Measurements from ENCODE around the gene SPON1.
"Not testable (repeated sequence)": the region's sequence is repeated elsewhere in the genome, so short reads cannot be mapped to it uniquely, and the experiment has no call there.

Gene SPON1

DNA sequence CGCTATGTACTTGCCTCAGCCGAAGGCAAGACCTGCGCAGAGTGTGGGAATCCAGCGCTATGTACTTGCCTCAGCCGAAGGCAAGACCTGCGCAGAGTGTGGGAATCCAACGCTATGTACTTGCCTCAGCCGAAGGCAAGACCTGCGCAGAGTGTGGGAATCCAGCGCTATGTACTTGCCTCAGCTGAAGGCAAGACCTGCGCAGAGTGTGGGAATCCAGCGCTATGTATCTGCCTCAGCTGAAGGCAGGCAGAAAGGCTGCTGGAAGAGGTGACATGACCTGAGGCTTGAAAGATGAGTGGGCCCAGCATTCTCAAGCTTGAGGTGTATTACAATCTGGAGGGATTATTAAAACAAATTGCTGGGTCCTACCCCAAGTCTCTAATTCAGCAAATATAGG, 290.0 kb downstream of the SPON1 start:
- not testable (repeated sequence) for H2AK5ac ChIP-seq (ENCODE audit: low read depth, low read length); H2AFZ ChIP-seq (ENCODE audit: low read length); H3K27ac ChIP-seq (replicated peaks; ENCODE audit: low read length)

DNA sequence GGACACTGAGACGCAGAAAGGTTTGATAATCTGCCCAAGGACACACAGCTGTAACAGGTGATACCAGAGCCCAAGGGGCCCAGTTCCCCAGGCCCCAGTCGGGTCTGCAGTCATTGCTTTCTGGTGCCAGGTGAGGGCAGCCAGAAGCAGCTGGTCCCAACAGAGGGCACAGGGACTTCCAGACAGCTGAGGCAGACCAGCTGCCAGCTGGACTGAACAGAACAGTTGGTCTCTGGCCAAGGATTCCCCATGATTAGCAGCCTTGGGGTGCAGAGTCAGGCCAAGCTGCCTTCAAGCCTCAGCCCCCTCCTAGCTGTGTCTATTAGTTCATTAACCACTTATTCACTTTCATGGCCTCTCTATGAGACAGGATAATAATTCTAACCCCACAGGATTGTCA, 290.9 kb downstream of the SPON1 start:
- H3K27ac ChIP-seq (replicated peaks; ENCODE audit: low read length) = no peak overlapping the region
- H4K91ac ChIP-seq (ENCODE audit: low read depth, low read length, poor library complexity) = no peak overlapping the region
- H3K4ac ChIP-seq (ENCODE audit: low read length) = no peak overlapping the region
- no peak overlapping the region for H3K14ac ChIP-seq (ENCODE audit: low read length)
- H2AFZ ChIP-seq (ENCODE audit: low read length) = no peak overlapping the region
- no peak overlapping the region for H3K18ac ChIP-seq (ENCODE audit: low read length)
- H3K4me1 ChIP-seq (ENCODE audit: control insufficient read depth in 2 of 2, insufficient read depth in 1 of 2, low read depth in 1 of 2, low read length in 2 of 2) = peaks cover 2 to 8% of the 10 kb centered on the region in 2 donors
- no peak overlapping the region for H3K9ac ChIP-seq (ENCODE audit: low read depth, low read length, poor library complexity)
- no peak overlapping the region for H3K23ac ChIP-seq (ENCODE audit: low read depth, low read length, poor library complexity)
- no peak overlapping the region for H2BK15ac ChIP-seq (ENCODE audit: low read length)
- H2AK5ac ChIP-seq (ENCODE audit: low read depth, low read length) = no peak overlapping the region
- no peaks in the 10 kb centered on the region for H3K79me1 ChIP-seq (ENCODE audit: low read depth, low read length)
- H3K4me2 ChIP-seq (ENCODE audit: insufficient read depth, low read length, poor library complexity, severe bottlenecking) = no peak overlapping the region
- H2BK120ac ChIP-seq (ENCODE audit: low read depth, low read length) = no peak overlapping the region
- no peak overlapping the region for H2BK5ac ChIP-seq (ENCODE audit: low read length)
- no CpG with 5 or more reads among the region's 2 CpGs for WGBS, 2 donors (ENCODE audit: extremely low coverage in 2 of 2, insufficient read length in 2 of 2, insufficient replicate concordance in 1 of 2)
- no peaks in the 10 kb centered on the region for H3K36me3 ChIP-seq (replicated peaks in 1 of 2; ENCODE audit: control insufficient read depth in 2 of 2, insufficient read depth in 2 of 2, low read length in 2 of 2)
- no peak overlapping the region for H4K8ac ChIP-seq (ENCODE audit: low read depth, low read length)
- H3K27me3 ChIP-seq (ENCODE audit: control insufficient read depth in 3 of 3, insufficient read depth in 3 of 3, low read depth in 1 of 3, low read length in 3 of 3) = peaks cover 0 to 26% (median 0%) of the 10 kb centered on the region in 3 experiments
- no peak for DNase-seq (ENCODE audit: low spot score)
- no peaks in the 10 kb centered on the region for H3K9me3 ChIP-seq (replicated peaks in 1 of 2; ENCODE audit: control insufficient read depth in 2 of 2, insufficient read depth in 1 of 2, low read depth in 1 of 2, low read length in 2 of 2)
- no peak overlapping the region for H2BK12ac ChIP-seq (ENCODE audit: low read length)
- H3K4me3 ChIP-seq (ENCODE audit: low read length in 2 of 2) = no peak overlapping the region

More for the DNA sequence above, 290.0 kb downstream of the SPON1 start:
- H3K14ac ChIP-seq (ENCODE audit: low read length); H2BK120ac ChIP-seq (ENCODE audit: low read depth, low read length); H4K91ac ChIP-seq (ENCODE audit: low read depth, low read length, poor library complexity); H2BK12ac ChIP-seq (ENCODE audit: low read length); H3K4me3 ChIP-seq (ENCODE audit: low read length in 2 of 2); H3K23ac ChIP-seq (ENCODE audit: low read depth, low read length, poor library complexity); H2BK5ac ChIP-seq (ENCODE audit: low read length); H3K79me1 ChIP-seq (ENCODE audit: low read depth, low read length); H3K4ac ChIP-seq (ENCODE audit: low read length); DNase-seq (ENCODE audit: low spot score); H3K4me2 ChIP-seq (ENCODE audit: insufficient read depth, low read length, poor library complexity, severe bottlenecking); H2BK15ac ChIP-seq (ENCODE audit: low read length); H3K9me3 ChIP-seq (replicated peaks in 1 of 2; ENCODE audit: control insufficient read depth in 2 of 2, insufficient read depth in 1 of 2, low read depth in 1 of 2, low read length in 2 of 2); H3K36me3 ChIP-seq (replicated peaks in 1 of 2; ENCODE audit: control insufficient read depth in 2 of 2, insufficient read depth in 2 of 2, low read length in 2 of 2); H3K18ac ChIP-seq (ENCODE audit: low read length); H3K9ac ChIP-seq (ENCODE audit: low read depth, low read length, poor library complexity); H4K8ac ChIP-seq (ENCODE audit: low read depth, low read length): not testable (repeated sequence)
- Histone ChIP-seq H3K4me1 (ENCODE audit: control insufficient read depth in 2 of 2, insufficient read depth in 1 of 2, low read depth in 1 of 2, low read length in 2 of 2) (peaks cover 2 to 11% of the 10 kb centered on the region in 2 donors), H3K27me3 (ENCODE audit: control insufficient read depth in 3 of 3, insufficient read depth in 3 of 3, low read depth in 1 of 3, low read length in 3 of 3) (peaks cover 0 to 31% (median 0%) of the 10 kb centered on the region in 3 experiments)
- no CpG with 5 or more reads among the region's 12 CpGs for WGBS, 2 donors (ENCODE audit: extremely low coverage in 2 of 2, insufficient read length in 2 of 2, insufficient replicate concordance in 1 of 2)

DNA sequence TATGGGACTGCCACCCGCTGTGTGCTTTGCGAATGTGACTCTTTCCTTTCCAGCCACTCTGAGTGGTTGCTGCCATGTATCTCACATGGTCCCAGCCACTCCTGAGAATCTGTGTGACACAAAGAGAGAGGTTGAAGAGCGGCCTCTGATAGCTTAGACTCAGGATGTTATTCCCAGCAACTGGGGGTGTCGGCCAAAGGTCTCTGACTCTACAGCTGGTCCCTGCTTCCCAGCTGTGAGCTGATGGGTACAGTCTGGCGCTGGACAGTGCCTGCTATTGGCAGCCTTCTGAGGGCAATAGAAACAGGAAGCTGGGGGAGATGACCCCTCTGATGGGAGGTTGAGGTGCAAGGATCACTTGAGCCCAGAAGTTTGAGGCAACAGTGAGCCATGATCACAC, 291.3 kb downstream of the SPON1 start:
- H3K36me3 ChIP-seq (replicated peaks in 1 of 2; ENCODE audit: control insufficient read depth in 2 of 2, insufficient read depth in 2 of 2, low read length in 2 of 2) = no peaks in the 10 kb centered on the region
- H2AFZ ChIP-seq (ENCODE audit: low read length) = no peak overlapping the region
- no peak overlapping the region for H3K4ac ChIP-seq (ENCODE audit: low read length)
- H2BK15ac ChIP-seq (ENCODE audit: low read length) = no peak overlapping the region
- no peak overlapping the region for H2BK12ac ChIP-seq (ENCODE audit: low read length)
- no peak overlapping the region for H4K8ac ChIP-seq (ENCODE audit: low read depth, low read length)
- no CpG with 5 or more reads among the region's 5 CpGs for WGBS, 2 donors (ENCODE audit: extremely low coverage in 2 of 2, insufficient read length in 2 of 2, insufficient replicate concordance in 1 of 2)
- H4K91ac ChIP-seq (ENCODE audit: low read depth, low read length, poor library complexity) = no peak overlapping the region
- H3K18ac ChIP-seq (ENCODE audit: low read length) = no peak overlapping the region
- H2BK5ac ChIP-seq (ENCODE audit: low read length) = no peak overlapping the region
- DNase-seq (ENCODE audit: low spot score) = no peak
- H3K9me3 ChIP-seq (replicated peaks in 1 of 2; ENCODE audit: control insufficient read depth in 2 of 2, insufficient read depth in 1 of 2, low read depth in 1 of 2, low read length in 2 of 2) = no peaks in the 10 kb centered on the region
- H3K4me1 ChIP-seq (ENCODE audit: control insufficient read depth in 2 of 2, insufficient read depth in 1 of 2, low read depth in 1 of 2, low read length in 2 of 2) = peaks cover 0 to 6% of the 10 kb centered on the region in 2 donors
- no peaks in the 10 kb centered on the region for H3K79me1 ChIP-seq (ENCODE audit: low read depth, low read length)
- no peak overlapping the region for H3K27ac ChIP-seq (replicated peaks; ENCODE audit: low read length)
- no peak overlapping the region for H3K4me3 ChIP-seq (ENCODE audit: low read length in 2 of 2)
- no peak overlapping the region for H2AK5ac ChIP-seq (ENCODE audit: low read depth, low read length)
- H3K14ac ChIP-seq (ENCODE audit: low read length) = no peak overlapping the region
- peaks cover 0 to 26% (median 0%) of the 10 kb centered on the region in 3 experiments for H3K27me3 ChIP-seq (ENCODE audit: control insufficient read depth in 3 of 3, insufficient read depth in 3 of 3, low read depth in 1 of 3, low read length in 3 of 3)
- no peak overlapping the region for H3K9ac ChIP-seq (ENCODE audit: low read depth, low read length, poor library complexity)
- no peak overlapping the region for H3K4me2 ChIP-seq (ENCODE audit: insufficient read depth, low read length, poor library complexity, severe bottlenecking)
- H2BK120ac ChIP-seq (ENCODE audit: low read depth, low read length) = no peak overlapping the region
- no peak overlapping the region for H3K23ac ChIP-seq (ENCODE audit: low read depth, low read length, poor library complexity)

DNA sequence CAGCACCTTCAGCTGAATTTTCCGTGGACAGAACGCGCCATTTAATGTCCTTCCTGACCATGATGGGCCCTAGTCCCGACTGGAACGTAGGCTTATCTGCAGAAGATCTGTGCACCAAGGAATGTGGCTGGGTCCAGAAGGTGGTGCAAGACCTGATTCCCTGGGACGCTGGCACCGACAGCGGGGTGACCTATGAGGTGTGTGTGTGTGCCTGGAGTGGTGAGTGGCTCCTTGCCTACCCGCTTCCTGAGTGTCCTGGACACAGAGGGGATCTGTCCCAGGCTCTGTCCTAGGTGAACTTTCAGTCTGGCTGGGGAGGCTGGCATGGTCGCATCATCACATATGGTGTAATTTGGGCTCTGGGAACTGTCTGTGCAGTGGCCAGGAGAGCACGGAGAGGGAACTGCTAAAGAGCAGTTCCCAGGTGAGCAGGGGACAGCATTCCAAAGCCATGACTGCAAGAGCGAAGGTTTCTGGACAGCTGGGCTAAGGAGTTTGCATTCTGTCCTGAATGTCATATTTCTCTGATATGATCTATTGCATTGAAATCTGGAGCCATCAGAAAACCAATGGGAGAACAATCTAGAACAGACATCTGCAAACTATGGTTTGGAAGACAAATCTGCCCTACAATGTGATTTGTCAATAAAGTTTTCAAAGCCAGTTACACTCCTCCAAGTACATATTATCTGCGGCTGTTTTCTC, 292.2 kb downstream of the SPON1 start:
- Histone ChIP-seq H2BK15ac (ENCODE audit: low read length) (no peak overlapping the region), H3K18ac (ENCODE audit: low read length) (no peak overlapping the region), H2BK120ac (ENCODE audit: low read depth, low read length) (no peak overlapping the region), H3K9ac (ENCODE audit: low read depth, low read length, poor library complexity) (no peak overlapping the region), H3K4me2 (ENCODE audit: insufficient read depth, low read length, poor library complexity, severe bottlenecking) (no peak overlapping the region), H3K36me3 (replicated peaks in 1 of 2; ENCODE audit: control insufficient read depth in 2 of 2, insufficient read depth in 2 of 2, low read length in 2 of 2) (no peaks in the 10 kb centered on the region), H3K4ac (ENCODE audit: low read length) (no peak overlapping the region), H3K9me3 (replicated peaks in 1 of 2; ENCODE audit: control insufficient read depth in 2 of 2, insufficient read depth in 1 of 2, low read depth in 1 of 2, low read length in 2 of 2) (no peaks in the 10 kb centered on the region), H3K23ac (ENCODE audit: low read depth, low read length, poor library complexity) (no peak overlapping the region), H3K27me3 (ENCODE audit: control insufficient read depth in 3 of 3, insufficient read depth in 3 of 3, low read depth in 1 of 3, low read length in 3 of 3) (peaks cover 0 to 26% (median 0%) of the 10 kb centered on the region in 3 experiments), H2BK12ac (ENCODE audit: low read length) (no peak overlapping the region), H3K14ac (ENCODE audit: low read length) (peak overlapping the region; percentile 21), H4K8ac (ENCODE audit: low read depth, low read length) (no peak overlapping the region), H2AK5ac (ENCODE audit: low read depth, low read length) (no peak overlapping the region), H3K4me1 (ENCODE audit: control insufficient read depth in 2 of 2, insufficient read depth in 1 of 2, low read depth in 1 of 2, low read length in 2 of 2) (peaks cover 0 to 2% of the 10 kb centered on the region in 2 donors), H3K27ac (replicated peaks; ENCODE audit: low read length) (no peak overlapping the region), H3K79me1 (ENCODE audit: low read depth, low read length) (no peaks in the 10 kb centered on the region), H2BK5ac (ENCODE audit: low read length) (no peak overlapping the region), H4K91ac (ENCODE audit: low read depth, low read length, poor library complexity) (no peak overlapping the region), H2AFZ (ENCODE audit: low read length) (no peak overlapping the region), H3K4me3 (ENCODE audit: low read length in 2 of 2) (peak overlapping the region in 1 of 2 donors; percentile 33)
- no peak for DNase-seq (ENCODE audit: low spot score)
- no CpG with 5 or more reads among the region's 13 CpGs for WGBS, 2 donors (ENCODE audit: extremely low coverage in 2 of 2, insufficient read length in 2 of 2, insufficient replicate concordance in 1 of 2)

Measured in neuronal stem cell (in vitro differentiated cells).